Stimulated activated CD4-positive, alpha-beta T cell treated with anti-CD3 and anti-CD28 coated beads, Interleukin-1b, Interleukin-23, amount 100 ng/mL, for 24 hours (primary cell): ENCODE results near the gene NDUFB11.

Experiments used
- DNase-seq, 4 experiments: peaks; one replicate each; pipeline ENCODE4 v3.0.0-alpha.2; 2020; ENCODE audit warnings: low read depth in 4 of 4, low spot score in 1 of 4

The NDUFB11 gene

DNA sequence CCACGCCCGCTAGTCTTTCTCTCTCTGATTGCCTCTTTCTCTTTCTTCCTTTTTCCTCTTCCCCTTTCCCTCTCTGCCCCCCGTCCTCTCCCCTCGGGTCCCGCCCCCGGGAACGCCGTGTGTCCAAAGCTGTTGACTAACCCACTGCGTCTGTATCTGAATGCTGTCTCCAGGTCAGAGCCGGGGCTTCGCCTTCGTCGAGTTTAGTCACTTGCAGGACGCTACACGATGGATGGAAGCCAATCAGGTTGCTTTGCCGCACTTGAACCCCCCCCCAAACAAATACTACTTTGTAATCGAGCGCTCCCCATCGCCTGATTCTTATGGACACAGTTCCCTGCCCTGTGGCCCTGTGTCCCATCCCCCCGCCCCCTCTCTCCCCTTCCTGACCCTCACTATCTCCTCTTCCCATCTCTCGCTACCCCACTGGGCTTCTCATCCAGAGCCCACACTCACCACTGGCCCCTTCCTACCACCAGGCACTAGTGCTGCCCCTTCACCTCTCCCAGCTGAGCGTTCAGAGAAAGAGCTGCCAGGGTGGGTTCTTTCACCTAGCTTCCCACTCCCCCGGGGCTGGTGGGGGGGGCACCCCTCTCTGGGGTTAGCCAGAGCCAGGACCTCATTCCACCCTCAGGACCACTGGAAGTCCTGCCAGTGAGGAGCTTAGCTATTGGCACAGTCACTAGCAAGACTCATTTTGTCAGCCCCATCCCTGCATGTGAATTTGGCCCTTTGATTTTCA, 30.5 kb upstream of the NDUFB11 start:
- no peak for DNase-seq

DNA sequence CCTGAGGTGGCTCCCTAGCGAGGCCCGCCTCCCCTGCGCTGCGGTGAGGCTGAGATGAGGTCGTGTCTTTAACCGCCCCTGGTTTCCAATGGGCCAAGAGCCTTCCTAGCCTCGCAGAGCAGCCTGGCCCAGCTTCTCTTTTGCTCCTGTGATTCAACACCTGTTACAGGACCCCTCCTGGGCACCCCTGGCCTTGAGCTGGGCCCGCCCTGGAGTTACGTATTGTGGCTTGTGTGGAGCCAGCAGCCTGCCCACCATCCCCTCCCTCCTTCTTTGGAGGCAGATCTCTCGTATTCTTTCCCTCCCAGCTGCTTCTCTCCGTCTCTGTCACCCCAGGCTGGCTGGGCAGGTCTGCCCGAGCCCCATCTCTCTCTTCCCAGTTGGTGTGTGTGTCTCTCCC, 29.9 kb upstream of the NDUFB11 start:
- DNase-seq: no peak

DNA sequence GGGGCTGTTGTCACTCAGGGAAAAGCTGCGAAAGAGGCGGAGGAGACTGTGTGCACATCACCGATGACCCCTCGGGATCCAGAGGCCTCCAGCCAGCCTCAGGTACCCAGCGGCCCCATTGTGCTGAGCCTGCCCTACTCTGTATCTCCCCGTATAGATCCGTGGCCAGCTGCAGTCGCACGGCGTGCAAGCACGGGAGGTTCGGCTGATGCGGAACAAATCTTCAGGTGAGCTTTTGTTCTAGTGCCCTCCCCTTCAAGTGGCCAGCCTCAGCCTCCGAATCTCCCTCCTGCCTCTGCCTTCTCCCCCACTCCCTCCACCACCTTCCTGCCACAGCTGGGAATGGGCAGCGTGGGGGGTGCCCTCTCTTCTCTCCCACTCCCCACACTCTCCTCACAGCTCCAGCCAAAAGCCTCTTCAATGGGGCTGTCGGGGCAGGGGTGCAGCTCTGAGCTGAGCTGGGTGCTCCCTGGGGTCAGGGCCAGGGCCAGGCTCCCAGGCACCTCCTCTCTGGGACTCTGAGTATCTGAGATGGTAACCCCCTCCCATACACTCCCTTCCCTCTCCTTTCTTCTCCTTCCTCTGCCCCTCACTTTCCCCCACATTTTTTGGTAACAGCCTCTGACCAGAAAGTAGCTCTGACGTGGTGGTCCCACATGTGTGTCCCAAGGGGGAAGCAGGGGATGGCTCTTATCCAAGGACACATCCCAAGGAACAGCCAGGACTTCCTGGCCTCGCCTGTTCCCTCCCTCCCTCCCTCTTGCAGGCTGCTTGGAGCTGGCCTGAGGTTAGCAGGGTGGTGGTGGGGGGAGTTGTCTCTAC, 28.7 kb upstream of the NDUFB11 start:
- no peak for DNase-seq

DNA sequence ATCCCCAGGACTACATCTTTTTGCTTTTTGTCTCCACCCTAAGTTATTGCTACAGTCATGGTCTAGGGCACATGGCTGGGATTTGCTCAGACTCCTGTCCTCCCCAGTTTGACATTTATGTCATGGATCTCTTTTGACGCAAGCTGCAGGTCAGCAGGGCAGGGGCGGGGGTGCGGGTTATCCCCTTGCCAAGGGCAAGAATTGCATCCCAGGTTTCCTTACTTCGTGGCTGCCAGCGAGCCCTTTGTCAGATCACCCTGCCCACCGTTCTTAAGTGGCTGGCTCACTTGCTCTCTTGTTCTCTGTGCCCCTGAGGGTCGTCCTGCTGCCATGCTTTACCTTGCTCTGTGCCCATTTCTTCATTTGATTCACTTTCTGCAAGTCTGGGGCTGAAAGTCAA, 28.0 kb upstream of the NDUFB11 start:
- no peak for DNase-seq

GRCh38 chrX:47171996-47172395, 27.5 kb upstream of the NDUFB11 start:
- no peak for DNase-seq

GRCh38 chrX:47170861-47171692, 26.6 kb upstream of the NDUFB11 start:
- DNase-seq: no peak

DNA sequence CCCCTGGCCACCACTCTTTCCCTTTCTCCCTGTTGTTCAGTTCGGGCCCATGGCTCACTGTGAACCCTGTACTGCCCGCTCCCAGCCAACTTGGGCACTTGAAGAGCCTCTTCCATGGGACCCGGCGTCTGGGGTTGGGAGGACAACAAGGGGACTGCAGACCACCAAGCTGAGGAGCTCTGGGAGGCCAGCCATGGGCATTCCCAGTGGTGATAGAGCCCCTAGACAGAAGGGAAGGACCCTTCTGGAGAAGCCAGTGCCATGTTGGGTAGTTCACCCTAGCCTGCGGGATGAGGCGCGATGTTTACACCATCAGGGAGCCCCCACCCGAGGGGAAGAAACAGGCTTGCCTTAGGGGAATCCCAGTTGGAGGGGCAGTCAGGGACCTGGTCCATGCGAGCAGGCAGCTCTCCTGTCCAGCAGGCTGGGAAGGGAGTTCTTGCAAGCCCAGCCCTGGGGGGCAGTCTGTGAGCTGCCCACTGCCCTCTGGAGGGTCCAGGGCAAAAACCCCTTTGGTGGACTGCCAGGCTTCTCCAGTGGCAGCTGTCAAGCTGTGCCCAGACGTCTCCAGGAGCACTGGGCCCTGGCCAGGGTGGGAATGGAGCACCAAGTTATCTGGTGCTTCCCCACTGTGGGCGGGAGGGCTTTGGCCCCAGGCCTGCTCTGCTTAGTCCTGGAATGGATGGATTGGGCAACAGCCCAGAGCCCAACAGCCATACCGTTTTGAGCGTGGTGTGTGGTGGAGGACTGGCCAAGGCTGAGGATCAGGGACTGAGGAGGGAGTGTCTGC, 25.4 kb upstream of the NDUFB11 start:
- DNase-seq: no peak

GRCh38 chrX:47169273-47169672, 24.8 kb upstream of the NDUFB11 start:
- no peak for DNase-seq

DNA sequence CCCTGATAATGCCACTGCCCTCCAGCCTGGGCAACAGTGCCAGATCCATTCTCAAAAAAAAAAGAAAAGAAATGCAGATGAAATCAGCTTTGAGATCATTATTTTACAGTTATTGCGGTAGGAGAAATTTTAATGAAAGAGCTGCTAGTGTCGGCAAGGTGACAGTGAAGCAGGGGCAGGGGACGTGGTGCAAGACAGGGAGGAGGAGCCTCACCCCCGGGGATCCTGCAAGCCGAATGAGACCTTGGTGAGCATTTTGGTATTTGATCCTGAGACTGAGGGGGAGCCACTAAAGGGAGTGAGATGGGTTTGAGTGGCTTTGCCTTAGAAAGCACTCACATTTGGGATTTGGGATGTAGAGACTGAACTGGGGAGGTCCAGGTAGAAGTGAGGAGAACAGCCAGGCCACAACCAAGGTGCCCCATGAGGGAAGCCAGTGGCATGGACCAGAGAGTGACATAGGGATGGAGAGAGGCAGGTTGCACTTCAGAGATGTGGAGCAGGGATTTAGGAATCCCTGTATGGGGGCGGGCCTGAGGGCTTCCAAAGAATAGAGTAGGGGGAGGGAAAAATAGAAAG, 24.1 kb upstream of the NDUFB11 start:
- no peak for DNase-seq

DNA sequence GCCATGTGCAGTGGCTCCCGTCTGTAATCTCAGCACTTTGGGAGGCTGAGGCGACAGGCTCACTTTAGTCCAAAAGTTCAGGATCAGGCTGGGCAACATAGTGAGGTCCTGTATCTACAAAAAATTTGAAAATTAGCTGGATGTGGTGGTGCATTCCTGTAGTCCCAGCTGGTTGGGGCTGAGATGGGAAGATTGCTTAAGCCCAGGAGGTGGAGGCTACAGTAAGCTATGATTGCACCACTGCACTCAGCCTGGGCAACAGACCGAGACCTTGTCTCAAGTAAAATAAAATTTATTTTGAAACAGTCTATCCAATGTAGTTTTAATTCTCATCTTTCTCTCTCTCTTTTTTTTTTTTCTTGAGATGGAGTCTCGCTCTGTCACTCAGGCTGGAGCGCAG, 21.6 kb upstream of the NDUFB11 start:
- DNase-seq: no peak

GRCh38 chrX:47164420-47164819, 19.9 kb upstream of the NDUFB11 start:
- DNase-seq: no peak

DNA sequence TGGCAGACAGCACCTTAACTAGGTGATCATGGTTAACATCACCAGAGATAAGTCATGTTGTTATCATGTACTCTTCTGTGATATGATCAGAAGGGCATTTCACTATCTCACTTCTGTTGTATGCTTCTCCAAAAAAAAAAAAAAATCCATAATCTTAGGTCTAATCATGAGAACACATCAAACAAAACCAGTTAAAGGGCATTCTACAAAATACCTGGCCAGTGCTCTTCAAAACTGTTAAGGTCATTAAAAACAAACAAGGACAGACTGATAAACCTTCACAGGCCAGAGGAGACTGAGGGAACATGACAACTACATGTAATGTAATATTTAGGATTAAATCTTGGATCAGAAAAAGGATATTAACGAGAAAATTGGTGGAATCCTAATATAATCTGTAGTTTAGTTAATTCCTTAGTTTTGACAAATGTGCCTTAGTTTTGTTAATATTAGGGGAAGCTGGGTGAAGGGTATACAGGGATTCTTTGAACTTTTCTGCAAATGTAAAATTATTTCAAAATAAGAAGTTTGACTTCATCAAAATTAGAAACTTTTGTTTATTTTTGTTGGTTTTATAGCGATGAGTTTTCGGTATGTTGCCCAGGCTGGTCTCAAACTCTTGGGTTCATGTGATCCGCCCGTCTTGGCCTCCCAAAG, 18.6 kb upstream of the NDUFB11 start:
- DNase-seq: no peak

DNA sequence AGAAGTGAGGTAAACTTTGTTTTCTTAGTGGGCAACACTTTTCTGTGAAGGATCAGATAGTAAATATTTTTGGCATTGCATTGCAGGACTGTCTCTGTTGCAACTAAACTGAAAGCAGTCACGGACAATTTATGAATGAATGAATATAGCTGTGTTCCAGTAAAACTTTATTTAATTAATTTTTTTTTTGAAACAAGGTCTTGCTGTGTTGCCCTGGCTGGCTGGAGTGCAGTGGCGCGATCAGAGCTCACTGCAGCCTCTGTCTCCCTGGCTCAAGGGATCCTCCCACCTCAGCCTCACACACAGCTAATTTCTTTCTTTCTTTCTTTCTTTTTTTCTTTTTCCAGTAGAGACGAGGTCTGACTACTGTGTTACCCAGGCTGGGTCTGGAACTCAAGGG, 16.3 kb upstream of the NDUFB11 start:
- DNase-seq: no peak

DNA sequence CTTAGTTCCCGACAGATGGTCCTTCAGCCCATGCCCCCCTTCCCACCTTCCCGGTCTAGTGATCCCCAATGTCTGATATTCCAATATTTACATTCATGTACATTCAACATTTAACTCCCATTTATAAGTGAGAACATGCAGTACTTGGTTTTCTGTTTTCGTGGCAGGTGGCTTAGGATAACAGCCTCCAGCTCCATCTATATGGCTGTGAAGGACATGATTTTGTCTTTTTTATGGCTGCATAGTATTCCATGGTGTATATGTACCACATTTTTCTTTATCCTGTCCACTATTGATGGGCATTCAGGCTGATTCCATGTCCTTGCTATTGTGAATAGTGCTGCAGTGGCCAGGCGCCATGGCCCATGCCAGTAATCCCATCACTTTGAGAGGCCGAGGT, 14.3 kb upstream of the NDUFB11 start:
- no peak for DNase-seq

- DNase-seq: no peak
Observed at GRCh38 chrX:47158131-47158530, 13.6 kb upstream of the NDUFB11 start.

DNA sequence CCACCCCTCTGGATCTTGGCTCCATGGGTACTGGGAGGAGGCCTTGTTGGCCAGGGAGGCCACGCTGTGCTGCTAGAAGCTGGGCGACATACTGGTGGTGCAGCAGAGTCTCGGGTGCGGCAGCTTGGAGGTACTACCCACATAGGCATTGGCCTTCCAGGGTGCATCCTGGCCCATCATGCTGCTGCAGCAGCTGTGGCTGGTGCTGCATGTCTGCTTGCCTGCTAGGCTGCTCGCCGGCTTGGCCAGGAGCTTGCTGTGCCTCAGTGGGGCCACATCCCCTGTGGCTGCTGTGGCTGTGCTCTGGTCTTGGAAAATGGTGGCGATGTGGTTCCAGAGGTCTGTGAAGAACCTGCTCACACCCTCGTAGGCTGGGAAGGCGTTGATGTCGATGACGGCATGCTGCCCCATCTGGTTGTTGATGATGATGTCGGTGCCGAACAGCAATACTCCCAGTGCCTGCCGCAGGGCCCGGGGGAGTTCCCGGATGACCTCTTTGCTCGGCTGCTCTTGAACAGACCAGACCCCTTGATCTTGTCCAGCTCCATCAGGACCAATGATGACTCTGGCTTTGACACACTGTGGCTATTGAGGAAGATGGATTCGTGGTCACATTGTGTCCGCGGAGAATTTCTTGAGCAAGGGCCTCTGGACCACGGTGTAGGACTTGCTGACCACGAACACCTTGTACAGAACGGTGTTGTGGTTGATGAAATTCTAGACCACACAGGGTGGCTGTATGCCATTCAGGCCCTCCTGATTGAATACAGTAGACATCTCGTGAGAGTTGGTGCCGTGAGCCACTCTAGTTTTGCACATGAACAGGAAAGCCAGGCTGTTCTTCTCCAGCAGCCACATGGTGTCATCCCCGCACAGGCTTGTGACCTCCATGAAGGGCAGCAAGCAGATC, 12.4 kb upstream of the NDUFB11 start:
- no peak for DNase-seq

GRCh38 chrX:47151435-47151834, 6.9 kb upstream of the NDUFB11 start:
- DNase-seq: no peak

GRCh38 chrX:47148946-47149345, 4.4 kb upstream of the NDUFB11 start:
- no peak for DNase-seq
